SK-N-SH treated with all-trans-retinoic acid at 6 μM for 48 hours (cell line): Measurements from ENCODE around the gene HTR1D.

Experiments
- ATAC-seq: fragments of 200-7000 bp; cut with Tn5 transposase; 3 replicates; pipeline ENCODE4 v1.9.1; 2020; ENCODE audit warnings: mild to moderate bottlenecking, moderate library complexity
- ARNTL ChIP-seq: fragments of 450-650 bp; formaldehyde crosslinking; IDR thresholded peaks from 2 replicates; pipeline ENCODE4 v1.5.0; 2020; ENCODE audit warnings: low read depth, mild to moderate bottlenecking, moderate library complexity, borderline replicate concordance
- BACH2 ChIP-seq: fragments of 250-450 bp; sonication (Bioruptor Pico); IDR thresholded peaks from 2 replicates; pipeline ENCODE4 v1.9.0; 2021; ENCODE audit warnings: mild to moderate bottlenecking, borderline replicate concordance
- CREB5 ChIP-seq: fragments of 250-450 bp; sonication (Bioruptor Pico); IDR thresholded peaks from 2 replicates; pipeline ENCODE4 v1.5.1; 2020; ENCODE audit warnings: low read depth, mild to moderate bottlenecking, moderate library complexity
- CSDC2 ChIP-seq: fragments of 250-450 bp; sonication (Bioruptor Pico); IDR thresholded peaks from 2 replicates; pipeline ENCODE4 v1.5.0; 2020; ENCODE audit warnings: mild to moderate bottlenecking, moderate library complexity
- CSRNP3 ChIP-seq: fragments of 250-450 bp; sonication (Bioruptor Pico); IDR thresholded peaks from 2 replicates; pipeline ENCODE4 v1.5.1; 2021; ENCODE audit warnings: mild to moderate bottlenecking, moderate library complexity
- ESRRG ChIP-seq: fragments of 250-450 bp; sonication (Bioruptor Pico); IDR thresholded peaks from 2 replicates; pipeline ENCODE4 v1.6.1; 2021; ENCODE audit warnings: mild to moderate bottlenecking
- ISL1 ChIP-seq: fragments of 250-450 bp; sonication (Bioruptor Pico); IDR thresholded peaks from 2 replicates; pipeline ENCODE4 v2.1.2; 2022; ENCODE audit warnings: mild to moderate bottlenecking, moderate library complexity
- PATZ1 ChIP-seq: fragments of 250-450 bp; sonication (Bioruptor Pico); IDR thresholded peaks from 2 replicates; pipeline ENCODE4 v1.8.0; 2020; ENCODE audit warnings: mild to moderate bottlenecking, moderate library complexity, borderline replicate concordance
- POU6F1 ChIP-seq: fragments of 250-450 bp; sonication (Bioruptor Pico); IDR thresholded peaks from 2 replicates; pipeline ENCODE4 v1.8.0; 2021; ENCODE audit warnings: low read depth, mild to moderate bottlenecking, moderate library complexity, borderline replicate concordance
- PPARA ChIP-seq: fragments of 250-450 bp; sonication (Bioruptor Pico); IDR thresholded peaks from 2 replicates; pipeline ENCODE4 v1.5.0; 2020; ENCODE audit warnings: mild to moderate bottlenecking, borderline replicate concordance
- RARB ChIP-seq: fragments of 250-450 bp; sonication (Bioruptor Pico); IDR thresholded peaks from 2 replicates; pipeline ENCODE4 v1.8.0; 2021; ENCODE audit warnings: mild to moderate bottlenecking, moderate library complexity
- TCF4 ChIP-seq: fragments of 250-450 bp; sonication (Bioruptor Pico); IDR thresholded peaks from 2 replicates; pipeline ENCODE4 v1.8.0; 2021; ENCODE audit warnings: mild to moderate bottlenecking, moderate library complexity, borderline replicate concordance
- TOX ChIP-seq: fragments of 250-450 bp; sonication (Bioruptor Pico); IDR thresholded peaks from 2 replicates; pipeline ENCODE4 v1.8.0; 2021; ENCODE audit warnings: mild to moderate bottlenecking, moderate library complexity, borderline replicate concordance
- TSHZ2 ChIP-seq: fragments of 250-450 bp; sonication (Bioruptor Pico); IDR thresholded peaks from 2 replicates; pipeline ENCODE4 v1.5.0; 2020; ENCODE audit warnings: mild to moderate bottlenecking, moderate library complexity
- ZC3H10 ChIP-seq: fragments of 250-450 bp; sonication (Bioruptor Pico); IDR thresholded peaks from 2 replicates; pipeline ENCODE4 v1.5.1; 2021; ENCODE audit warnings: mild to moderate bottlenecking, moderate library complexity
- ZFP3 ChIP-seq: fragments of 250-450 bp; sonication (Bioruptor Pico); IDR thresholded peaks from 2 replicates; pipeline ENCODE4 v1.5.0; 2020; ENCODE audit warnings: mild to moderate bottlenecking, moderate library complexity
- ZFP30 ChIP-seq: fragments of 450-650 bp; formaldehyde crosslinking; IDR thresholded peaks from 2 replicates; pipeline ENCODE4 v1.5.0; 2022; ENCODE audit warnings: mild to moderate bottlenecking, moderate library complexity
- ZNF565 ChIP-seq: fragments of 450-650 bp; formaldehyde crosslinking; conservative IDR thresholded peaks from 2 replicates; pipeline ENCODE4 v1.5.0; 2020; ENCODE audit warnings: low read depth, mild to moderate bottlenecking, moderate library complexity
- ZNF70 ChIP-seq: fragments of 450-650 bp; formaldehyde crosslinking; IDR thresholded peaks from 2 replicates; pipeline ENCODE4 v1.5.0; 2020; ENCODE audit warnings: mild to moderate bottlenecking, moderate library complexity
- ZNF8 ChIP-seq: fragments of 450-650 bp; formaldehyde crosslinking; IDR thresholded peaks from 2 replicates; pipeline ENCODE4 v1.5.0; 2020; ENCODE audit warnings: mild to moderate bottlenecking, moderate library complexity

The HTR1D gene

GRCh38 chr1:23221107-23221506, 3.8 kb upstream of the HTR1D start:
- ATAC-seq, result no peak
- TF ChIP-seq CSRNP3 (no peak), CSDC2 (CRISPR knock-in tag) (no peak), TSHZ2 (CRISPR knock-in tag) (no peak), ZNF70 (CRISPR knock-in tag) (no peak), POU6F1 (CRISPR knock-in tag) (no peak), TOX (no peak), ZFP30 (CRISPR knock-in tag) (no peak), ISL1 (CRISPR knock-in tag) (no peak), ESRRG (CRISPR knock-in tag) (no peak), RARB (no peak), ZC3H10 (no peak), ZNF565 (CRISPR knock-in tag) (no peak), ARNTL (no peak), ZNF8 (no peak), BACH2 (CRISPR knock-in tag) (no peak), CREB5 (no peak), ZFP3 (CRISPR knock-in tag) (no peak), PPARA (CRISPR knock-in tag) (no peak), PATZ1 (CRISPR knock-in tag) (no peak)

GRCh38 chr1:23216771-23217420, 406 bp downstream of the HTR1D start:
- no peak for TF ChIP-seq ARNTL
- TF ChIP-seq TCF4, result no peak
- TF ChIP-seq ZFP3 (CRISPR knock-in tag), result no peak
- TF ChIP-seq CSDC2 (CRISPR knock-in tag), result no peak
- ATAC-seq, result peak; percentile 84

GRCh38 chr1:23215751-23216449, 1.4 kb downstream of the HTR1D start:
- ATAC-seq, result no peak
- TF ChIP-seq TCF4, result no peak
- TF ChIP-seq CSRNP3, result no peak
- TF ChIP-seq ZNF8, result no peak
- TF ChIP-seq ZC3H10, result no peak
- no peak for TF ChIP-seq ZNF70 (CRISPR knock-in tag)
- no peak for TF ChIP-seq BACH2 (CRISPR knock-in tag)
- no peak for TF ChIP-seq CREB5
- no peak for TF ChIP-seq TSHZ2 (CRISPR knock-in tag)
- no peak for TF ChIP-seq ISL1 (CRISPR knock-in tag)
